Activated naive CD4-positive, alpha-beta T cell treated with anti-CD3 and anti-CD28 coated beads, Interleukin-2, amount 50 U/mL, for 72 hours (primary cell): ENCODE results near the gene GP2. TPM values are rescaled to one million over a fixed set of nuclear protein-coding genes. Genes with fewer than 3 reads are reported as not detected.

Experiments used
- ATAC-seq, 2 donors: fragments of 150-1000 bp; cut with Tn5 transposase; 2 replicates each; pipeline ENCODE4 v1.10.0; 2021; ENCODE audit warnings: mild to moderate bottlenecking in 2 of 2, moderate library complexity in 2 of 2
- DNase-seq, 2 donors: peaks; one replicate each; pipeline ENCODE4 v3.0.0; 2021 to 2022; ENCODE audit warnings: low spot score in 2 of 2
- H3K27ac Mint-ChIP-seq, 2 donors: one replicate each; pipeline ENCODE4 v1.8.0; 2022; ENCODE audit warnings: mild to moderate bottlenecking in 2 of 2, mixed read lengths in 2 of 2
- H3K36me3 Mint-ChIP-seq, 2 donors: one replicate each; pipeline ENCODE4 v1.8.0; 2022; ENCODE audit warnings: mixed read lengths in 2 of 2
- H3K9me3 Mint-ChIP-seq, 2 donors: one replicate each; pipeline ENCODE4 v1.8.0; 2022; ENCODE audit warnings: mixed read lengths in 2 of 2
- total RNA-seq, 2 donors: library from RNA; stranded (reverse); gene quantifications; one replicate each; pipeline ENCODE4 v1.2.3, GENCODE V29; 2022

Gene GP2
- total RNA-seq, 2 donors from 2014 or later = not detected

DNA sequence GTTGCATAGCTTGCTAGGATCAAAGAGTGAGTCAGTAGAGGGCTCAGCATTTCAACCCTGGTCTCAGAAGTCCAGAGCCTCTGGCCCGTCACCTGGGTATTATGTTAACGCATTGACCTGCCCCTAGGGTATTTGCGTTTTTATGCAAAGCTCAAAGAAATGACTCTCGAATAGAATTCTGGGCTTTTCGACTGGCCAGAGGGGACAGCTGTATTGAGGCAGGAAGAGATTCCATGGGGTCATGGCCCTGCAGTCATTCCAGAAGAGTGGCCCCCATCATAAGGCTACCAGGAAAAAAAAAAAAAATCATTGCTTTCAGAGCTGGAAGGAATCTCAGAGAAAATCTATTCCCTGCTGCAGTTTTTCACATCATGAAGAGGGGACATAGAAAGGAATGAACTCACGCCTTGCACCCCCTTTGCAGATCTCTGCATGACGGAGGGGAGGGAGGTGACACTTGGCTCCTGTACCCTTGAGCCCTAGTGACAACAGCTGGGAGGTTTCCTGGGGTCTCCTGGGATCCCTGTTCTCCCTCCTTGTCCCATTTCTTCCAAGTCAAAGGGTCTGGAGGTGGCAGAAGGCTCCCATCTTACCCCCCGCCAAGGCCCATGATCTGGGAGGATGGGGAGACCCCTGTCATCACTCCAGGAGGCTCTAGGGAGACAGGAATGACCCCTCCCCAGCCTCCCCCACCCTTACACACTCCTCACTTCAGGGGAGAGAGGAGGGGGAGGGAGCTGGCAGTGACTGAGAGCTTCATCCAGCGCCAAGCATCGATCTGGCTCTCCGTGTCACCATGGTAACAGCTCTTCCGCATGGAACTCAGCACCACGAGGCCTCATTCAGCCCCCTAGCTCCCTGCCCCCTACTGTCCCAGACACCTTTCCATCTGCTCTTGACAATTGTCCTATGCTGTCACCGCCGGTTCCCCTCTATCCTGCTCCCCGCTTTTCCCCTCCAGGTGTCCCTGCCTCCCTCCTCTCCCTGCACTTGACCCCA is 35.8 kb downstream of the GP2 start:
- no peak for ATAC-seq
- DNase-seq = no peak
- Mint-ChIP-seq H3K27ac (no peak overlapping the region), H3K36me3 (no peaks in the 10 kb centered on the region), H3K9me3 (no peaks in the 10 kb centered on the region)

DNA sequence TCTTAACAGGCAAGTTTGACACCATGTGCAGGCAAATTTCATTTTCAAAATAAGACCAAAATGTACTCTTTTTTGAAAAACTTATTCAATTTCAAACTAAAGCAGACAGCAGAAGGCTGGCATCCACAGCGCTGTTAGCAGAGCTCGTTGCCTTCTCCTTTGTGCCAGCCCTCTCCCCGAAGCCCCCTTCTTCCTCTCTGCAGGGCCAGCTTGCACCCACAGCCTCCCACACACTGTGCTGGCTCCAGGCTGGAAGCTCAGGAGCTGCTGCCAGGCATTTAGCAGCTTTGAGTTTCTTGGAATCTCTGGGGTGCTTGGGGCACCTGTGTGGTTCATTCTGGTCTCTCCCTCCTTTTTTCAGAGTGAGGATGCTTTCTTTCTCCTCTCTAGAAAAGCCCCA is 37.7 kb downstream of the GP2 start:
- no peak for ATAC-seq
- H3K9me3 Mint-ChIP-seq = peaks cover 0 to 1% of the 10 kb centered on the region in 2 donors
- no peak overlapping the region for H3K27ac Mint-ChIP-seq
- no peak for DNase-seq
- H3K36me3 Mint-ChIP-seq = no peaks in the 10 kb centered on the region

DNA sequence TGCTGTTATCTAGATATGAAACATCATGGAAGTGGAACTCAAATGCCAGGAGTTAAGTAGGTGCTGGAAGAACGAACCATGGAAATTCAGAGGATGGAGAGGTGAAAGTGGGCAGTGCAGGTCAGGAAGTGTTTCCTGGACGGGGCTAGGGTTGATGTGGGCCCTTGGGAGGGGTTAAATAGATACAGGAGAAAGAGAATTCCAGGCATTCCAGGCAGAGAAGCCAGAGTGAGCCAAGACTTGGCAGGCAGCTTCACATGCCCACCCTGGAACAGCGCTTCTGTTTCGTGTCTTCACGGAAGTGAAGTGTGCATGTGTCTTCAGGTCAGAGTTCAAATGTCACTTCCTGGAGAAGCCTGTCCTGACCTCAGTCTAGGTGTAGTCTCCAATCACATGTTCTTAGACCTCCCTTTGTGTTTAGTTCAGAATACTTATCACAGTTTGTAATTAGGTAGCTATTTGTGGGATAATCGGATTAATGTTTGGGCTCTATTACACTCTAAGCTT is 41.3 kb downstream of the GP2 start:
- no peak for DNase-seq
- Mint-ChIP-seq H3K27ac (no peak overlapping the region), H3K36me3 (no peaks in the 10 kb centered on the region), H3K9me3 (peaks cover 0 to 6% of the 10 kb centered on the region in 2 donors)
- no peak for ATAC-seq

DNA sequence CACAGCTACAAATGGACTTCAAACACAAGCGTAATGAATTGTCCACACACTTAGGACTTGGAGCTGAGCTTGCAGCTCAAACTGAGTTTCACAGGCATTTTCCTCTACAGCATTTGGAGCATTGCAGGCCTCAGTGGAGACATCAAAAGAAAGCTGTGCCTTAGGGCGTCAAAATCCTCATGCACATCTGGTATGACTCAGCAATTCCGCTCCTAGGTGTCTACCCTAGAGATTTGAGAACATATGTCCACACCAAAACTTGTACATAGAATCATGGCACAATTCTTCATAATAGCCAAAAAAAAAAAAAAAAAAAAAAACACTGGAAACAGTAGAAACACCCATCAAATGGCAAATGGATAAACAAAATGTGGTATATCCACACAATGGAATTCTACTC is 47.1 kb downstream of the GP2 start:
- H3K36me3 Mint-ChIP-seq = no peaks in the 10 kb centered on the region
- H3K9me3 Mint-ChIP-seq = peaks cover 4 to 10% of the 10 kb centered on the region in 2 donors
- DNase-seq (no peak), ATAC-seq (no peak)
- H3K27ac Mint-ChIP-seq = no peak overlapping the region

DNA sequence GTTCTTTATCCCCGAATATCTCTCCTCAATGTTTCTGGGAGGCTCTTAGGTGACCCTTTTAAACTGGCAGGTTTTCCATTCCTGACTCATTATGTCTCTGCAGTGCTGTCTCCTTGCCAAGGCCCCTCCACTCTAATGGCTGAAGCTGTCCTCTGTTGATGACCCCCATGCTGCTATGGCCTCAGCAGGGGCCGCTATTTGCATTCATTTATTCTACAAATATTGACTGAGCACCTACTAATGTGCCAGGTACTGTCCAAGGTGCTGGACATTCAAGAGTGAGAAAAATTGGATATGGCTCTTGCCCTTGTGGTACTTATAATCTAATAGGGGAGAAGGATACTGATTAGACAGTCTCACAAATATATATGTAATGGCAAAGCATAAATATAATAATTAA is 55.4 kb downstream of the GP2 start:
- ATAC-seq (no peak), DNase-seq (no peak)
- H3K27ac Mint-ChIP-seq = no peak overlapping the region
- peaks cover 4 to 7% of the 10 kb centered on the region in 2 donors for H3K9me3 Mint-ChIP-seq
- H3K36me3 Mint-ChIP-seq = no peaks in the 10 kb centered on the region

DNA sequence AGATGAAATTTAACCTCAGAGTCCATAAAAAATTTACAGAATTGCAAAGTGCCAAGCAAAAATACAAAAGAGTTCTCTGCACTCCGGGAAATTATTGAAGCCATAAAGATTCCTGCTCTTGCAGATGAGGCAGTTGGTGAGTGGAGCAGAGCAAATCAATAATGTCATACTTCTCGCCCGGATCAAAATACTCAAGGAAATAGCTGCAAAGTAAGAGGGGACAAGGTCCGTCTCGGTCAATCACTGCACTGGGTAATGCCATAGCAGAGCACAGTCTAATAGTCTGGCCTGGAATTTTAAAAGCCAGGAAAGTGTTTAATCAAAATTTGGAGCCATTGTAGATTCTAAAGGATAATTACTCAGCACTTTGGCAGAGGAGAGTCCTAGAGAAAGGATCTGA is 58.9 kb downstream of the GP2 start:
- H3K36me3 Mint-ChIP-seq = no peaks in the 10 kb centered on the region
- H3K9me3 Mint-ChIP-seq = no peaks in the 10 kb centered on the region
- no peak overlapping the region for H3K27ac Mint-ChIP-seq
- no peak for ATAC-seq
- no peak for DNase-seq

DNA sequence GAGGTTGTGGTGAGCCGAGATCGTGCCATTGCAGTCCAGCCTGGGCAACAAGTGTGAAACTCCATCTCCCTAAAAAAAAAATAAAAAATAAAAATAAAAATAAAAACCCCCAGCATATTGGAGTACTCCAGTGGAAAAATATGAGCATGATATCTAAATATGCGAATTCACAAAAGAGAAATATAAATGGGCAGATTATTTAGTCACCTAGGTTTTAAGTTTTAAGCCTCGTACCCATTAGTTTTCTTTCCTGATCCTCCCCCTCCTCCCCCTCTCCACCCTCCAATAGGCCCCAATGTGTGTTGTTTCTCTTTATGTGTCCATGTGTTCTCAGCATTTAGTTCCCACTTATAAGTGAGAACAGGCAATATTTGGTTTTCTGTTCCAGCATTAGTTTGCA is 62.3 kb downstream of the GP2 start:
- no peaks in the 10 kb centered on the region for H3K36me3 Mint-ChIP-seq
- no peak overlapping the region for H3K27ac Mint-ChIP-seq
- H3K9me3 Mint-ChIP-seq = no peaks in the 10 kb centered on the region
- ATAC-seq = no peak
- no peak for DNase-seq

DNA sequence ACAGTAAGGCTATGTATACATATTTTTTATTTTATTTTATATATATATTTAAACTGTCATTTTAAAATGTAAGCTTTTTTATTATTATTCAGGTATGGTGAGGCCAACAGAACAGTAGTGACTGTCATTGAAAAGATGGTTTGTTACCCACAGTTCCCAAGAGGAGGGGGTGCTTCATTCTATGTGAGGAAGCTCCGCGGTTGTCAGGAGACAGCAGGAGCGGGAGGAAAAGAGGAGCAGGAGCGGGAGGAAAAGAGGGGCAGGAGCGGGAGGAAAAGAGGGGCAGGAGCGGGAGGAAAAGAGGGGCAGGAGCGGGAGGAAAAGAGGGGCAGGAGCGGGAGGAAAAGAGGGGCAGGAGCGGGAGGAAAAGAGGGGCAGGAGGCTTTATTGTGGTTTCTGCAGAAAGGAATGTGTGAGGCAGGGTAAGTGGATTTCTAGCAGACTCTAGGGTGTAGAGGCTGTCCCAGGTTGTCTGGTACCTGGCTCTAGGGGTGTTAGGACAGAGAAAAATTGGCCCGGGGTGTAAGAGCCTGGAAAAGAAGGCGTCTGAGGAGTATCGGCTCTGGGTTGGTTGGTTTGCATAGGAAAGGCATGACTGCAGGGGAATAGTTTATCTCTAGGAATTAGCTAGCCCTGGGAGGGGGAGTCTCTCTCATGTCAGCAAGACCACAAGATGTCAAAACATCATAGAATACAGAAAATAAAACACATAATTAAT is 64.0 kb downstream of the GP2 start:
- Mint-ChIP-seq H3K27ac (no peak overlapping the region), H3K36me3 (peaks cover 0 to 6% of the 10 kb centered on the region in 2 donors), H3K9me3 (peaks cover 0 to 8% of the 10 kb centered on the region in 2 donors)
- DNase-seq (no peak), ATAC-seq (no peak)

DNA sequence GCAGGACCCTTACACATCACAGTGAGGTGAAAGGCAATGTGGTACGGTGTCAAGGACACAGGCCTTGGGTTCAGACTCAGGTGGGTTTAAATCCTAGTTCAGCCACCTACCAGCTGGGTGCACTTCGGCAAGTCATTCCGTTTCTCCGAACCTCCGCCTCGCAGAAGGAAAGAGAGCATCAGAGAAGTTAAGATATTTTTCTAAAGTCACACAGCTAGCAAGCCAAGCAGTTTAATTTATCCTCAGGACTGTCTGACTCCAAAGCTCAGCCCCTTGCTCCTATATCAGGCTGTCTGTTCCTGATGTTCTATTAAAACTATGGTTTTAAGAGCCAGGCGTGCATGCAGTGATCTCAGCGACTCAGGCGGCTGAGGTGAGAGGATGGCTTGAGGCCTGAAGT is 65.1 kb downstream of the GP2 start:
- ATAC-seq = no peak
- DNase-seq = no peak
- H3K9me3 Mint-ChIP-seq = peaks cover 0 to 8% of the 10 kb centered on the region in 2 donors
- H3K36me3 Mint-ChIP-seq = peaks cover 0 to 6% of the 10 kb centered on the region in 2 donors
- no peak overlapping the region for H3K27ac Mint-ChIP-seq

DNA sequence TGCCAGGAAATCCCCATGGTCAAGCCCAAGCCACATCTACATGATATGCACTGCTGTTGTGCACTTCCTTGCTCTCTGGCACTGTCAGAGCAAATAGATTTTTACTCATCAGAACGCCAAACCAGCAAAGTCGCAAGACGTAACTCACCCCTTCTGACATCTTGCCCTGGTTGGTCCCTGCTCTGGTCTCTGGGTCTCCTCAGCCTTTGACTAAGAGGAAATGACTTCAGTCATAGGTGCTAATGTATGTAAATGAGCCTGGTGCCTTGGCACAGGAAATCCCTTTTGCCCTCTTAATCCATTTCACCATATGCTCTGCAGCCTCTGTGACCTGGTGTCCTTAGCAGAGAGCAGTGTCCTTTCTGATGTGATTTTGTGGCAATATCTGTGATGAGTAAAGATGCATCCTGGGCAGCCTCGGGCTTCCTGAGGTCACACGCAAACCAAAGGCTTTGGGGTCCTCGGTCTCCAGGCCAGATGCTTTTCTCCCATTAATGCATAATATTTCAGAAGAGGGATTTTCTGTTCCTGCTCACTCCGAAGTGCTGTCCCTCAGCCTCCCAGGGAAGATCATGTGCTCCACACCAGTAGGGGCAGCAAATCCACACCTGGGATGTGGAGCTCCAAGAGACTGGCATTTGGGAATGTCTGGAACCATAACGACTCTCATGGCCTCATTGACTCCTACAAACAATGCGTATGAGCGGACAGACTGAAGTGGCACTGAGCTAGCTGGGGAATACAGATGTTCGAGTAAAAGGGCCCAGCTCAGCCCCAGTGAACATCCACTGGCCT is 66.9 kb downstream of the GP2 start:
- Mint-ChIP-seq H3K9me3 (peaks cover 0 to 8% of the 10 kb centered on the region in 2 donors), H3K27ac (no peak overlapping the region), H3K36me3 (peaks cover 0 to 6% of the 10 kb centered on the region in 2 donors)
- no peak for DNase-seq
- no peak for ATAC-seq

Other genes starting within 250 kb of the GP2 start
- gene UMOD, start 25.2 kb upstream of the GP2 start, total RNA-seq = not detected
- gene PDILT, start 77.2 kb upstream of the GP2 start, total RNA-seq = not detected
- gene ACSM5, start 82.0 kb upstream of the GP2 start, total RNA-seq = not detected
- not detected for gene ACSM2A, start 124.0 kb upstream of the GP2 start, total RNA-seq
- gene ACSM2B, start 248.9 kb upstream of the GP2 start, total RNA-seq = not detected